Measurements from ENCODE around the gene RHO. TPM values are rescaled to one million over a fixed set of nuclear protein-coding genes. Genes with fewer than 3 reads are reported as not detected.

RHO gene
- total RNA-seq, 1 experiment from 2014 or later: not detected

- Mint-ChIP-seq H3K27ac (ENCODE audit: unreplicated experiment) (no peak overlapping the region), H3K4me3 (ENCODE audit: unreplicated experiment) (no peak overlapping the region), H3K36me3 (ENCODE audit: insufficient read depth, unreplicated experiment) (no peaks in the 10 kb centered on the region), H3K27me3 (ENCODE audit: insufficient read depth, unreplicated experiment) (no peaks in the 10 kb centered on the region), H3K4me1 (ENCODE audit: low read depth, unreplicated experiment) (peaks cover 8% of the 10 kb centered on the region), H3K9me3 (ENCODE audit: unreplicated experiment) (no peaks in the 10 kb centered on the region)
- Histone ChIP-seq H3K4me3 (ENCODE audit: low read depth, low read length) (no peak overlapping the region), H3K4me1 (no peaks in the 10 kb centered on the region; the same call in 1 of the 2 replicates), H3K36me3 (ENCODE audit: control insufficient read depth, insufficient read depth, low read length) (no peaks in the 10 kb centered on the region), H3K9me3 (no peaks in the 10 kb centered on the region), H3K27me3 (replicated peaks; ENCODE audit: control insufficient read depth, insufficient read depth, low read length) (no peaks in the 10 kb centered on the region)
- intact Hi-C loops (cut with micrococcal nuclease; ENCODE audit: unreplicated experiment): no loop called here
- no TSS peak for BruUV-seq (replicated peaks)
- CTCF ChIA-PET: no interaction called here
- POLR2A ChIA-PET: no interaction called here
- TF ChIP-seq CTCF (IDR thresholded peaks at IDR 0.05; ENCODE audit: insufficient read depth in 1 of 2, low read depth in 1 of 2, low read length in 1 of 2, severe bottlenecking in 1 of 2, unreplicated experiment in 1 of 2): no peak
- no peak for DNase-seq
Observed at GRCh38 chr3:129563850-129564535, 35.6 kb downstream of the RHO start.

- BruUV-seq (replicated peaks): no TSS peak
Observed at GRCh38 chr3:129564981-129565644, 36.7 kb downstream of the RHO start.

GRCh38 chr3:129565902-129566301 is 37.5 kb downstream of the RHO start:
- no peak for TF ChIP-seq CTCF (IDR thresholded peaks at IDR 0.05; ENCODE audit: insufficient read depth in 1 of 2, low read depth in 1 of 2, low read length in 1 of 2, severe bottlenecking in 1 of 2, unreplicated experiment in 1 of 2)
- H3K9me3 ChIP-seq: no peaks in the 10 kb centered on the region
- H3K4me1 ChIP-seq: no peaks in the 10 kb centered on the region; the same call in 1 of the 2 replicates
- no TSS peak for BruUV-seq (replicated peaks)
- H3K9me3 Mint-ChIP-seq (ENCODE audit: unreplicated experiment): no peaks in the 10 kb centered on the region
- H3K4me3 Mint-ChIP-seq (ENCODE audit: unreplicated experiment): no peak overlapping the region
- peaks cover 2% of the 10 kb centered on the region for H3K4me1 Mint-ChIP-seq (ENCODE audit: low read depth, unreplicated experiment)
- ChIA-PET CTCF (no interaction called here), POLR2A (no interaction called here)
- H3K27ac Mint-ChIP-seq (ENCODE audit: unreplicated experiment): no peak overlapping the region
- intact Hi-C loops (cut with micrococcal nuclease; ENCODE audit: unreplicated experiment): no loop called here
- H3K4me3 ChIP-seq (ENCODE audit: low read depth, low read length): no peak overlapping the region
- H3K27me3 ChIP-seq (replicated peaks; ENCODE audit: control insufficient read depth, insufficient read depth, low read length): no peaks in the 10 kb centered on the region
- H3K36me3 ChIP-seq (ENCODE audit: control insufficient read depth, insufficient read depth, low read length): no peaks in the 10 kb centered on the region
- H3K36me3 Mint-ChIP-seq (ENCODE audit: insufficient read depth, unreplicated experiment): peaks cover 6% of the 10 kb centered on the region
- no peaks in the 10 kb centered on the region for H3K27me3 Mint-ChIP-seq (ENCODE audit: insufficient read depth, unreplicated experiment)
- DNase-seq: no peak

More at GRCh38 chr3:129564981-129565644, 36.7 kb downstream of the RHO start:
- POLR2A ChIA-PET: no interaction called here
- H3K4me3 ChIP-seq (ENCODE audit: low read depth, low read length): no peak overlapping the region
- H3K27me3 ChIP-seq (replicated peaks; ENCODE audit: control insufficient read depth, insufficient read depth, low read length): no peaks in the 10 kb centered on the region
- no peak for TF ChIP-seq CTCF (IDR thresholded peaks at IDR 0.05; ENCODE audit: insufficient read depth in 1 of 2, low read depth in 1 of 2, low read length in 1 of 2, severe bottlenecking in 1 of 2, unreplicated experiment in 1 of 2)
- no peaks in the 10 kb centered on the region for H3K27me3 Mint-ChIP-seq (ENCODE audit: insufficient read depth, unreplicated experiment)
- H3K9me3 ChIP-seq: no peaks in the 10 kb centered on the region
- no peaks in the 10 kb centered on the region; the same call in 1 of the 2 replicates for H3K4me1 ChIP-seq
- peaks cover 4% of the 10 kb centered on the region for H3K36me3 Mint-ChIP-seq (ENCODE audit: insufficient read depth, unreplicated experiment)
- H3K4me3 Mint-ChIP-seq (ENCODE audit: unreplicated experiment): no peak overlapping the region
- H3K4me1 Mint-ChIP-seq (ENCODE audit: low read depth, unreplicated experiment): peaks cover 8% of the 10 kb centered on the region
- H3K9me3 Mint-ChIP-seq (ENCODE audit: unreplicated experiment): no peaks in the 10 kb centered on the region
- no peak overlapping the region for H3K27ac Mint-ChIP-seq (ENCODE audit: unreplicated experiment)
- intact Hi-C loops (cut with micrococcal nuclease; ENCODE audit: unreplicated experiment): no loop called here
- CTCF ChIA-PET: no interaction called here
- no peaks in the 10 kb centered on the region for H3K36me3 ChIP-seq (ENCODE audit: control insufficient read depth, insufficient read depth, low read length)
- DNase-seq: no peak

Data from Caco-2 (cell line).